Endothelial cell of umbilical vein (primary cell): ENCODE measurements around the gene CABLES1. TPM values are rescaled to one million over a fixed set of nuclear protein-coding genes. Genes with fewer than 3 reads are reported as not detected.

ENCODE experiments used
- BruUV-seq: library from RNA; stranded (reverse); fragments of 400-500 nt; replicated peaks from 2 replicates; lab custom pipeline; 2021; lab: Mats Ljungman, UMichigan
- CTCF ChIA-PET: fragments of 300-600, 350-600 bp; sonication (Branson Sonifier 250); formaldehyde crosslinking; loops from one replicate; lab custom pipeline; 2021; ENCODE audit warnings: antibody characterized with exemption, inconsistent platforms; lab: Charles Lee
- POLR2A ChIA-PET: fragments of 300-600, 350-600 bp; sonication (Branson Sonifier 250); formaldehyde crosslinking; loops from one replicate; lab custom pipeline; 2021; ENCODE audit warnings: antibody characterized with exemption, inconsistent platforms; lab: Charles Lee
- DNase-seq: peaks from one replicate; pipeline ENCODE4 v3.0.0-alpha.2; 2011; ENCODE audit warnings: low read depth, low spot score
- FAIRE-seq: peaks from 2 replicates; lab custom pipeline; 2011; peaks lifted over from hg19 to GRCh38; lab: Jason Lieb, UNC
- H2AFZ ChIP-seq: 2 replicates; pipeline ENCODE4 v1.6.0; 2012; ENCODE audit warnings: low read depth, low read length, control low read depth, inconsistent platforms
- H3K27ac ChIP-seq: 2 replicates; pipeline ENCODE4 v1.5.1; 2011; ENCODE audit warnings: low read depth, mild to moderate bottlenecking, control low read depth, low read length, moderate library complexity; ENCODE audit not compliant: insufficient read depth
- H3K27me3 ChIP-seq, 2 experiments: 2 replicates each; pipeline versions ENCODE4 v1.6.0 to v1.6.1; 2011; ENCODE audit warnings: low read length in 2 of 2, mixed read lengths in 1 of 2; ENCODE audit not compliant: control insufficient read depth in 2 of 2, insufficient read depth in 2 of 2
- H3K36me3 ChIP-seq, 2 experiments: 2 replicates in 1 of 2; 3 replicates in 1 of 2; pipeline ENCODE4 v1.5.1; 2011; ENCODE audit warnings: low read length in 2 of 2, mild to moderate bottlenecking in 1 of 2, moderate library complexity in 1 of 2; ENCODE audit not compliant: control insufficient read depth in 2 of 2, insufficient read depth in 2 of 2; ENCODE audit errors: extremely low read depth in 1 of 2
- H3K4me1 ChIP-seq: 3 replicates; pipeline ENCODE4 v1.5.1; 2011; ENCODE audit warnings: mild to moderate bottlenecking, low read length; ENCODE audit not compliant: control insufficient read depth, insufficient read depth; ENCODE audit errors: extremely low read depth
- H3K4me2 ChIP-seq: 2 replicates; pipeline ENCODE4 v1.6.1; 2011; ENCODE audit warnings: low read length, control low read depth, mixed read lengths; ENCODE audit not compliant: insufficient read depth
- H3K4me3 ChIP-seq, 3 experiments: fragments of 200-600 bp in 1 of 3; sonication (generic), shearing (Covaris generic) in 1 of 3; replicated peaks in 1 of 3; 2 replicates each; pipeline ENCODE4 v1.5.1; 2011 to 2016; ENCODE audit warnings: control low read depth in 3 of 3, low read length in 3 of 3, mild to moderate bottlenecking in 2 of 3, inconsistent platforms in 1 of 3, low read depth in 1 of 3, moderate library complexity in 1 of 3; ENCODE audit not compliant: insufficient read depth in 1 of 3
- H3K79me2 ChIP-seq: 2 replicates; pipeline ENCODE4 v1.6.0; 2012; ENCODE audit warnings: low read length, inconsistent platforms; ENCODE audit not compliant: control insufficient read depth, insufficient read depth
- H3K9ac ChIP-seq: replicated peaks from 2 replicates; pipeline ENCODE3; 2011; ENCODE audit warnings: low read length, control low read depth; ENCODE audit not compliant: insufficient read depth; ENCODE audit errors: extremely low read depth
- H3K9me1 ChIP-seq: replicated peaks from 3 replicates; pipeline ENCODE4 v1.6.0; 2011; ENCODE audit warnings: mild to moderate bottlenecking, low read length; ENCODE audit not compliant: control insufficient read depth, insufficient read depth; ENCODE audit errors: extremely low read depth
- H3K9me3 ChIP-seq: replicated peaks from 2 replicates; pipeline ENCODE4 v1.5.1; 2012; ENCODE audit warnings: low read length, inconsistent platforms; ENCODE audit not compliant: control insufficient read depth, insufficient read depth
- H4K20me1 ChIP-seq: replicated peaks from 2 replicates; pipeline ENCODE3; 2011; ENCODE audit warnings: mild to moderate bottlenecking, low read length; ENCODE audit not compliant: control insufficient read depth, insufficient read depth; ENCODE audit errors: extremely low read depth
- CTCF ChIP-seq, 2 donors: IDR thresholded peaks; 1 replicate in 1 of 2; 2 replicates in 1 of 2; pipeline ENCODE4 v1.5.1; 2011; ENCODE audit warnings: low read length in 2 of 2, mild to moderate bottlenecking in 2 of 2, moderate library complexity in 2 of 2, control low read depth in 1 of 2, inconsistent platforms in 1 of 2, low read depth in 1 of 2; ENCODE audit not compliant: insufficient read depth in 1 of 2; ENCODE audit errors: extremely low read depth in 1 of 2
- EZH2 ChIP-seq: IDR thresholded peaks from 2 replicates; pipeline ENCODE4 v1.6.1; 2012; ENCODE audit warnings: borderline replicate concordance, low read depth, mild to moderate bottlenecking, moderate library complexity, low read length, inconsistent platforms; ENCODE audit not compliant: severe bottlenecking
- FOS ChIP-seq: IDR thresholded peaks from 2 replicates; pipeline ENCODE4 v1.6.1; 2011; ENCODE audit warnings: mild to moderate bottlenecking, low read length, moderate library complexity, borderline replicate concordance; ENCODE audit not compliant: insufficient read depth
- GATA2 ChIP-seq: IDR thresholded peaks from 2 replicates; pipeline ENCODE4 v1.7.0; 2011; ENCODE audit warnings: low read depth, mild to moderate bottlenecking, moderate library complexity, mixed read lengths, low read length; ENCODE audit not compliant: insufficient read length, insufficient read depth
- JUN ChIP-seq: IDR thresholded peaks from 2 replicates; pipeline ENCODE4 v1.6.1; 2011; ENCODE audit warnings: borderline replicate concordance, low read depth; ENCODE audit not compliant: insufficient read length, insufficient read depth
- MAX ChIP-seq: IDR thresholded peaks from 2 replicates; pipeline ENCODE4 v1.6.1; 2011; ENCODE audit not compliant: insufficient read depth, insufficient read length
- MYC ChIP-seq: IDR thresholded peaks from one replicate; pipeline ENCODE4 v1.6.1; 2011; ENCODE audit warnings: mild to moderate bottlenecking, low read depth, low read length
- POLR2A ChIP-seq: IDR thresholded peaks from 2 replicates; pipeline ENCODE4 v1.6.1; 2012; ENCODE audit warnings: low read depth, mild to moderate bottlenecking, control low read depth, low read length
- POLR2AphosphoS5 ChIP-seq: IDR thresholded peaks from 2 replicates; pipeline ENCODE4 v1.6.1; 2012; ENCODE audit warnings: low read depth, mild to moderate bottlenecking, control low read depth, low read length, moderate library complexity; ENCODE audit not compliant: insufficient read depth
- dilution Hi-C: fragments of 300-500 bp; cut with MboI; formaldehyde crosslinking; loops from one replicate; pipeline ENCODE4 v1.15.0; 2019; ENCODE audit warnings: low sequenced_read_pairs; ENCODE audit not compliant: extremely low pct_ligation_motif_present
- intact Hi-C: fragments of 100-400 bp; cut with micrococcal nuclease; formaldehyde crosslinking; loops from one replicate; pipeline ENCODE4 v1.10.0; 2022
- polyA plus RNA-seq, 4 experiments: library from polyadenylated mRNA; depleted of rRNA in 3 of 4; stranded (reverse) in 3 of 4; unstranded in 1 of 4; fragments of >200 nt; gene quantifications; 2 replicates each; pipeline versions ENCODE4 v1.2.1 to v1.2.3, GENCODE V29; 2011 to 2012; ENCODE audit warnings: missing spikeins in 1 of 4
- total RNA-seq: library from RNA; stranded (reverse); gene quantifications from 2 replicates; pipeline ENCODE4 v1.2.3, GENCODE V29; 2021

CABLES1 gene
- total and polyA plus RNA-seq, 2 donors (not counting 3 experiments of a cell fraction or from before 2014, with no cell fraction given) = 40.2 to 71.1 TPM

- no peaks in the 10 kb centered on the region for H3K27me3 ChIP-seq
- FAIRE-seq = no peak
- peaks cover 0 to 39% of the 10 kb centered on the region in 2 experiments for H3K36me3 ChIP-seq
- no peak for TF ChIP-seq JUN
- no peak for TF ChIP-seq CTCF (IDR thresholded peaks at IDR 0.05; ENCODE audit: extremely low read depth in 1 of 2, insufficient read depth in 1 of 2, low read depth in 1 of 2, low read length in 2 of 2)
- TF ChIP-seq MAX = no peak
- TF ChIP-seq MYC = no peak
- no peak overlapping the region for H3K27ac ChIP-seq
- no peak overlapping the region for H3K4me2 ChIP-seq
- H3K79me2 ChIP-seq = no peaks in the 10 kb centered on the region
- H4K20me1 ChIP-seq = no peaks in the 10 kb centered on the region
- no peak overlapping the region for H3K4me3 ChIP-seq
- dilution Hi-C loops = no loop called here
- no peak overlapping the region for H2AFZ ChIP-seq
- no peaks in the 10 kb centered on the region for H3K9me3 ChIP-seq
- DNase-seq = no peak
- H3K4me1 ChIP-seq = no peaks in the 10 kb centered on the region
- CTCF ChIA-PET = no interaction called here
- no peaks in the 10 kb centered on the region for H3K9me1 ChIP-seq
- BruUV-seq = no TSS peak
- intact Hi-C loops = loop anchor here (10.0 kb wide), 1 partner anchor 394 kb away; no protein-coding TSS in a partner anchor
- no peak overlapping the region for H3K9ac ChIP-seq
- POLR2A ChIA-PET = no interaction called here
Observed at GRCh38 chr18:23209031-23209430, 73.7 kb downstream of the CABLES1 start.

GRCh38 chr18:23209796-23210195, 74.5 kb downstream of the CABLES1 start:
- TF ChIP-seq POLR2A (no peak), FOS (no peak), CTCF (IDR thresholded peaks at IDR 0.05; ENCODE audit: extremely low read depth in 1 of 2, insufficient read depth in 1 of 2, low read depth in 1 of 2, low read length in 2 of 2) (no peak), EZH2 (no peak), MYC (no peak), GATA2 (no peak), MAX (no peak), POLR2AphosphoS5 (no peak), JUN (no peak)
- Histone ChIP-seq H3K79me2 (no peaks in the 10 kb centered on the region), H3K27ac (no peak overlapping the region), H3K9me3 (no peaks in the 10 kb centered on the region), H3K27me3 (no peaks in the 10 kb centered on the region), H3K4me2 (no peak overlapping the region), H4K20me1 (no peaks in the 10 kb centered on the region), H3K4me3 (no peak overlapping the region), H3K36me3 (peaks cover 5 to 44% of the 10 kb centered on the region in 2 experiments), H3K9ac (no peak overlapping the region), H2AFZ (no peak overlapping the region), H3K4me1 (no peaks in the 10 kb centered on the region), H3K9me1 (no peaks in the 10 kb centered on the region)
- ChIA-PET POLR2A (no interaction called here), CTCF (no interaction called here)
- DNase-seq (no peak), FAIRE-seq (no peak)
- no TSS peak for BruUV-seq
- dilution Hi-C loops = no loop called here
- intact Hi-C loops = loop anchor here (10.0 kb wide), 1 partner anchor 395 kb away; no protein-coding TSS in a partner anchor
